GM21515 (cell line): ENCODE results near the gene ANKLE2.
"Not testable (repeated sequence)": the region's sequence is repeated elsewhere in the genome, so short reads cannot be mapped to it uniquely, and the experiment has no call there.

Source experiments
- ATAC-seq: cut with Tn5 transposase; IDR thresholded peaks from one replicate; pipeline ENCODE4 v1.9.1; 2021; ENCODE audit not compliant: unreplicated experiment

The ANKLE2 gene

DNA sequence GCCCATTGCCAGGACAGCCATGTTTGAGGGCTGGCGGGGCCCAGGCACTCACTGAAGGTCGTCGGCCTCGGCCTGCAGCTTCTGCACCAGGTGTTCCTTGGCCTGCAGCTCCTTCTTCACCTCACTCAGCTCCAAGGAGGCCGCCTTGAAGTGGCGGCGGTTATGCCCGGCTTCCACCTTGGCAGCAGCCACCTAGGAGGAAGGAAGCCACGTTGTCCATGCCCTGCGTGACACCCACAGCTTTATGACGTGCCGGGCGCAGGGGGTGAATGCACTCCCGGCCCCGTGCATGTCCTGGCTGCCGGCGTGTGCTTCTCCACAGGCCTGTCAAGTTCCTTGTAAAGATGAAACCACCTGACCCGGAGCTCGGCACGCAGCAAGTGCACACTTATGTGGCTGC, 16.0 kb upstream of the ANKLE2 start:
- no peak for ATAC-seq

DNA sequence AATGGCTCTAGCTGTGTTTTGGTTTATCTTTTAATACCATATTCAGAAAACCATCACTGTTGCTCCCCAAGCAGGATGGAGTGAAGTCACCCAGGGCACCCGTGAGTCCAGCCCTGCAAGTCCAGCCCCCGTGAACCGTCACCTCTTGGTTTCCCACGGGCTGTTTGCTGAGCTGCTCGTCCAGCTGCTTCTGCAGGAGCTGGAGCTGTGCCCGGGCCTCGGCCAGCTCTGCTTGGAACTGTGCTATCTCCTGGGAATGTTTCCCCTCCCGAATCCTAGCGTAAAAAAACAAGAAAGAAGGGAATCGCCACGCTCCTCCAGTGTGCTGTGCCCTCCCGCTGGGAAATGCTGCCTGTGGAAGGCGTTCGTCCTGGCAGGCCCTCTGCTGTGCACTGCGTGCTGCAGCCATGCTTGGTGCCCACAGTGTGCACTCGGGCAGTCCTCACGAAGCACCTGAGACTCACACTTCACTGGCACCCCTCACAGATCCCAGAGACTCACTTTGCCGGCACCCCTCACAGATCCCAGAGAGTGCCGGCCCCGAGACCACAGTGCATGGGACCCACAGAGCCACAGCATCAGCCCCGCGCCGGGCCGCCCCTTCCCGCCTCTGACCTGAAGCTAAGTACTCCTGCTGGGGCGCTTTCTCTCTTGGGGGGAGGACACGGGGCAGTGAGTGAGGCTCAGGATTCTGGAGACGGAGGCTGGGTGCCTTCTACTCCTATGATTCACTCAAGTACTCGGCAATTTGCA, 15.4 kb upstream of the ANKLE2 start:
- no peak for ATAC-seq

DNA sequence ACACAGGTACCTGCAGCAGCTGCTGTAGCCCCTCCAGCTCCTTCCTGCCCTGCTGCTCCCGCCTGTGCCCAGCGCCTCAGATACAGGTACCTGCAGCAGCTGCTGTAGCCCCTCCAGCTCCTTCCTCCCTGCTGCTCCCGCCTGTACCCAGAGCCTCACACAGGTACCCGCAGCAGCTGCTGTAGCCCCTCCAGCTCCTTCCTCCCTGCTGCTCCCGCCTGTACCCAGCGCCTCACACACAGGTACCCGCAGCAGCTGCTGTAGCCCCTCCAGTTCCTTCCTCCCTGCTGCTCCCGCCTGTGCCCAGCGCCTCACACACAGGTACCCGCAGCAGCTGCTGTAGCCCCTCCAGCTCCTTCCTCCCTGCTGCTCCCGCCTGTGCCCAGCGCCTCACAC, 14.6 kb upstream of the ANKLE2 start:
- ATAC-seq, result not testable (repeated sequence)

DNA sequence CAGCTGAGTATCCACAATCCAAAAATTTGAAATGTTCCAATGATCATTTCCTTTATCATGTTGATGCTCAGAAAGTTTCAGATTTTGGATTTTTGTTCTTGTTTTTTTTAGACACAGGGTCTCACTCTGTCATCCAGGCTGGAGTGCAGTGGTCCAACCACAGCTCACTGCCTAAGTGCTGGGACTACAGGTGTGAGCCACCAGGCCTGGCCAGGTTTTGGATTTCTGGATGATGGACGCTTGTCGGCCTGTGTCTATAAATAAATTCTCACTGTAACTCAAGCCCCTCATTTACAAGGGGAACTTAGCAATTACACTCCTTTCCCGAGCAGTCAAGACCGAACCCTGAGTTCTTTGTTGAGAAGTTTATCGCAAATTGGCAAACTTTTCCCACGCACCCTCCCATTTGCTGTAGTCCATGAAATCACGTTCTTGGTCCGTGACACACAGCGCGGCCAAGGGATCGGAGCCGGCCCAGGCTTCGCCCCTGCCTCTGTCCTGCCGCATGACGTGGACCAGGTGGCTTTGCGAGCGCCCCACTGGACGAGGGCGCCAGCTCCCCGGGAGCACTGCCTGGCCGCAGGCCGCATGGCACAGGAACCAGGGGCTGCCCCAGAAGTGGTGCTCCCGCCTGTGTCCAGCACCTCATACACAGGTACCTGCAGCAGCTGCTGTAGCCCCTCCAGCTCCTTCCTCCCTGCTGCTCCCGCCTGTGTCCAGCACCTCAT, 14.0 kb upstream of the ANKLE2 start:
- no peak for ATAC-seq

DNA sequence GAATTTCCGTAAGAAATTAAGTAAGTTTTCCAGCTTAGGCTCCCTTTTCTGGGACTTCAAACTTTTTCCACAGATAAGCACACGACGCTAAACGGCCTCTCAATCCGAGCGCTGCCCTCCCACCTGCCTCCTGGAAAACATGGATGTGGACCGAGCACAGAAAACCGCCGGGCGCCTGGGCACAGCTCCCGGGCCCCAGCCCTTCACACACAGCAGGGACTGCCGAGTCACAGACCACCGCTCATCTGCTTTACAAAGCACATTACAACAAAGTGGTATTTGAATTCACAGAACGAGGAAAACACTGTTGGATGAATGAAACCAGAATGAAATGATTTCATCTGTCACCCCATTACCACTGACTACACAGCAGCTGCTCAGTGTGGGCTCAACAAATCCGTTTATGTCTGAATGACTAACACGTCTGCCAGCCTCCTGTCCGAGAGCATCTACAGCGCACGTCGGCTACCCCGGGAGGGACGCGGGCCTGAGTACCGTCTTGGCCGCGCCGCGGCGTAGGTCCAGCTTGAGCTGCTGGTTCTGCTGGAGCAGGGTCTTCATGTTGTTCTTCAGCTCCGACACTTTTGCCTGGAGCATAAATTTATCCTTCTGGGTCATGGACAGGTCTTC, 13.1 kb upstream of the ANKLE2 start:
- no peak for ATAC-seq

DNA sequence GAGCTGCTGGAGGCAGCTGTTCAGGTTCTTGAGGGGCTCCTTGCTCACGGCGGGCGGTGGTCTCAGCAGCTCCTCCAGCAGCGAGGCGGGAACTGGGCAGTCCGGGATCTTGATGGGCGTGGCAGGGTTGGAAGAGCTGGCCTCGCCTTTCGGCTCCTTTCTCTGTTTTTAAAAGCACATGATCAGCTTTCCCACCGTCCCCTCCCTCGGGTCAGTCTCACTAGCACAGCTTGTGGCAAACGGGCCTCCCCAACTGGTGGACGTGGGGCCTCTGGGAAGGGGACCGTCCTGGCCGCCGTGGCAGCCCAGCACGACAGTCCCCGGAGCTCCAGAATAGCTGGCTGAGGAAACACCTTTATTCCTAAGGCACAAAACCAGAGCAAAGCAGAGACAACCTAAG, 12.5 kb upstream of the ANKLE2 start:
- no peak for ATAC-seq

DNA sequence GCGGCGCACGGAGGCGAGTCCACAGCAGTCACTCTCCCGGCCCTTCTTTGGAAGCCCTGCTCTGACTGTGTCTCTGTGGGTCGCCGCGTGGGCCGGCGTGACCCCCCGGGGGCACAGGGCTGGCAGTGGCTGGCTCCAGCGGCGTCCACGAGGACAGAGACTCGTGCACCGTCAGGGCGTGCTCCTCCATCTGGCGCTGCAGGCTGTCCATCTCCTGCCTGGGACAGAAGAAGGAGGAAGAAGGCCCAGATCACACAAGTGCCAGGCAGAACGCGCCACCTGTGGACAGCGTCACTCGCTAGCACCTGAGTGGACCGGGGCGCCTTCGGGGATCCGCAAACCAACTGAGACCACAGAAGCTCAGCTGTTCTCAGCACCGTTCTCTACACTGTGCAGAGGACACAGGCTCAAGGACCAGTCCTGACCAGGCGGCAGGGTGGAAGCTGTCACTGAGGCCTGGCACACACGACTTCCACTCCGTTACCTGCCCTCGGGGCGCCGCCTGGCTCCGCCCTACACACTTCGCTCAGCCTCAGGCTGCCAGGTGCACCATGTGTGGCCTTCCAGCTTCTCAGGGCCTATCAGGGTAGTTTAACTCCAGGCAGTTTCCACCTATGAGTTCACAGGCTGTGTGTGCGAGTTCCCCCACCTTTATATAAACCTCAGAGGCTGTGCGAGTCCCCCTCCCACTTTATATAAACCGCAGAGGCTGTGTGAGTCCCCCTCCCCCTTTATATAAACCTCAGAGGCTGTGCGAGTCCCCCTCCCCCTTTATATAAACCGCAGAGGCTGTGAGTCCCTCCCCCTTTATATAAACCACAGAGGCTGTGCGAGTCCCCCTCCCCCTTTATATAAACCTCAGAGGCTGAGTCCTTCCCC, 11.7 kb upstream of the ANKLE2 start:
- ATAC-seq, result no peak

DNA sequence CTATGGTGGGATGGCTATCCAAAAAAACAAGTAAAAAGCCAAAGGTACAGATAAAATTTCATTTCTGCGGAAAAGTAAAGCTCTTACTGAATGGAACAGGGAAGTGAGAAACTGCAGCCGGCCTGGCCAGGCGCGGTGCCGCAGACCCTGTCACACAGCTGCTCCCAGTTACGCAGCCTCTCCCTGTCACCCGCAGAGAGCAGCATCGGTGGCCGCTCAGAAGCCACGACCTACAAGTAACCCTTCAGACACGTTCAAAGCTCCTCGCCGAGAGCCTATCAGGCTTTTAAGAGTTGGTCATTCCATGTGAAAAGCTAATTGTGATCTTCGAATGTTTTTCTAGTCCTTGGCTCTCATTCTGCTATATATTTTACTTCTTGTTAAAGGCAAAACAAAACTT, 11.0 kb upstream of the ANKLE2 start:
- no peak for ATAC-seq

DNA sequence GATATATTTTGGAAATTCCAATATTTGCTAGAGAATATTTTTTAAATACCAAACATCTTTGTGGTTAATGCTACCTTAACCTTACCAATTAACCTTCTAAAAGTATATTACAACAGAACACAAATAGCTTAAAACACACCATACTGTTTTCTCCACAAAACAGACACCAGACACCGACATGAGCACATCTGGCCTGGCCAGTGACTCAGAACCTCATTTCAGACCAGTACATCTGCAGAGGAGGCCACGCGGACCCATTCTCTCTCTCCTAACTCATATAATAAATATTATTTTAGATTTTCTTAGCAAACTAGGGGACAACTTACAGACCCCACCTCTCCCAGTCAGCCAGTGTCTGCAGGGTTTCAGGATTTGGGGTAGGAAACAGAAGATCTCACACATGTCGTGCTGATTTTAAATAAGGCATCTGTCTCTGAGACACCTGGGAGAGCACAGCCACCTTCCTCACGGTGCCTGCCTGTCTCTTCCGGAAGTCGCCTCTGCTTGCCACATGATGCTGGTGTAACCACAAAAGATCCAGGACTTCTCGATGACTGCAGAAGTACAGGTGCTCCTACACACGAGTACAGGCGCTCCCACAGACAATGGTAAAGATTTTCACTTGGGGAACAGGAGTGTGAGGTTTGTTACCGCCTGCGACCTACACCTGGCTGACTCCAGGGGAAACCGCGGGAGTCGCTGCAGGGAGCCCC, 9.7 kb upstream of the ANKLE2 start:
- peak; percentile 45 for ATAC-seq

DNA sequence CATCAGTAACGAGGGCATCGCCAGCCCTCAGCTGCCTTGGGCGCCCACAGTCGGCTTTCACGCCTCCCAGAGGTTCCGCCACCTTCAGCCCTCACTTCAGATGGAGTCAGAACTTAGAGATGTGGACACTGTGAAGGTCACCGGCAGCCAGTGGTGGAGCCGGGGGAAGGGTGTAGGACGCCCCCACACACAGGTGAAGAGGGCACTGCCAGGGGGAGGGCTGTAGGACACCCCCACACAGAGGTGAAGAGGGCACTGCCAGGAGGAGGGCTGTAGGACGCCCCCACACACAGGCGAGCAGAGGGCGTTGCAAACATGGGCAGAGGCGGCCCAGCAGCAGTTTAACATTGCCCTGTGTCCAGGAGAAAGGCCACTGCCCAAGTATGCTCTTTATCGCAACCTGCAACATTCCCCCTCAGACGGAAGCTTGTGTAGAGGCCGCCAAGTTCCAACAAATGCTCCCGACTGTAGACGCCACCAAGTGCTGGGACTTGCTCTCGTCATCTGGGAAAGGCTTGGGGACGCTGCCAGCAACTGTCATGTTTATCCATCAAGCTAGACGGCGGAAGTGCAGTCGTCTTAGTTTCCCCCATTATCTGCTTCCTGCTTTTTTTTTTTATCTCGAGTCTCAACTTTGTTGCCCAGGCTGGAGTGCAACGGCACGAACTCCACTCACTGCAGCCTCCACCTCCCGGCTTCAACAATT, 4.9 kb upstream of the ANKLE2 start:
- ATAC-seq, result no peak

DNA sequence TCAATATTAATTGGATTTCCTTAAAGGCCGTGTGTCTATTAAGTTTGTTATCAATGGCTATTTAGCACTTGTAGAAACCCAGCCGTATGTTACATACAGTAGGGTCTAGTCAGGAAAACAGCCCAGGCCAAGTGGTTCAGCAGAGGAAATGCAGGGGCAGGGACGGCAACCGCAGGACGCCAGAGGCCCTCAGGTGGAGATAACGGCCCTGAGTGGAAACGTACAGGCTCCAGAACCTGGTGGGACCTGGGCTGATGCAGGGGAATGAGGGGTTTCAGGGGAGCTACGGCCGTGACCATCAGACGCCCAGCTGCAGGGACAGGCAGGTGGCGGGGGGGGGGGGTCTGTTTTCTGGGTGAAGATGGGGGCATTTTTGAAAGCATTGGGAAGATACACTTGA, 3.7 kb upstream of the ANKLE2 start:
- ATAC-seq, result no peak

DNA sequence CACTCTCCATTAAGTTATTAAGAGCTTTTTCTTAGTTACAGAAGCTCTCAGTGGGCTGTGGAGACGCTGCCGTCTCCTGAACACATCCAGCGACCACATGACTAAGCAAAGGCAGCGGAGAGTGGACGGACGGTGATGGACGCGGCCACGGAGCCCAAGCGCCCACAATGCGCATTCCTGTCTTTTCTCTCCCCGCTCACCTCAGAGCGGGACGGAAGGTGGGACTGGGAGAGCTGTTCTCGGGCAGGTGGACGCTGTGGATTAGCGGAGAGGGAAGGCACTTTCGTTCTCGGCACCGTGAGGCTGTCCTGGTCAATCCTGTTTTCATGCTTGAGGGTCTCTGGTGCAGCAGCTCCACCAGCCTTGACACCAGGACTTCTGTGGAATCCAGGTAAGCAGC, 2.6 kb upstream of the ANKLE2 start:
- no peak for ATAC-seq

DNA sequence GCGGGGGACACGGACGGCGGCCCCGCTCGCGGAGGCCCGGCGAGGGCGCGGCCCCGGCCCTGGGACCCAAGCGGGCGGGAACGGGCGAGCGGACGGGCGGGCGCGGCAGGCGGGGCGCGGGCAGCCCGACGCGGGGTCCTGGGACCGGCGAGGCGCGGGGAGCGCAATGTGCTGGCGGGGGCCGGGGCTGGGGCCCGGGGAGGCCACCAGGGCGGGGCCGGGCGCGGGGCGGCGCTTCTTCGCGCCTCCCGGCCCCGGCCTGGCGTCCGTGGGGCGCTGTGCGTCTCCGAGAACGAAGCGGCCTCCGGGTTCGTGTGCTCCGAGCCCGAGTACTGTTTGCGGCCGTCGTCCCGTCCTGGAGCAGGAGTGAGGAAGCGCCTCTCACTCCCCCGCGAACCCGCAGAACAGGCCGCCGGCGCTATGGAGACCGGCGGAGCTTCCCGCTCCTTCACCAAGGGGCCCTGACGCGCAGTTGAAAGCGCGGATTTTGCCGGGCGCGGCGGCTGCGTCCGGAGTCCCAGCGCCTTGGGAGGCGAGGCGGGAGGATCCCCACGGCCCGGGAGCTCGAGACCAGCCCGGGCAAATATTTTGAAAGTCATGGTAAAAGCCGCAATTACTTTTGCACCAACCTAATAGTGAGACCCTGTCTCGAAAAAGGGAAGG, 420 bp upstream of the ANKLE2 start:
- peak; percentile 75 for ATAC-seq

DNA sequence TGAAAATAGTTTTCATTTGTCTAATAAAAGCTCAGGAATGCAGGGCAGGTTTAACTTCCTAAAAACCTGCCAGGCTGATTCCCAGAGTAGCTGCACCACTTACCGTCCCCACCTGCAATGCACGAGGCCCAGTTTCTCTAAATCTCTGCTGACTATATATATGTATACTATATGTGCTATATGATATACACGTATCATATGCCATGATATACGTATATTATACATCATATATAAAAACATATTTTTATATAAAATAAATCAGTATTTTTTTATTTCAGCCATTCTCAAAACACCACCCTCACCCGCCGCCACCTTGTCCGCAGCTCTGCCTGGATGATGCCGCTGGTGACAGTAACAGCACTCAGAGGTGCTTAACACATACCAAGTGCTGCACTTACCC, 2.3 kb downstream of the ANKLE2 start:
- no peak for ATAC-seq

DNA sequence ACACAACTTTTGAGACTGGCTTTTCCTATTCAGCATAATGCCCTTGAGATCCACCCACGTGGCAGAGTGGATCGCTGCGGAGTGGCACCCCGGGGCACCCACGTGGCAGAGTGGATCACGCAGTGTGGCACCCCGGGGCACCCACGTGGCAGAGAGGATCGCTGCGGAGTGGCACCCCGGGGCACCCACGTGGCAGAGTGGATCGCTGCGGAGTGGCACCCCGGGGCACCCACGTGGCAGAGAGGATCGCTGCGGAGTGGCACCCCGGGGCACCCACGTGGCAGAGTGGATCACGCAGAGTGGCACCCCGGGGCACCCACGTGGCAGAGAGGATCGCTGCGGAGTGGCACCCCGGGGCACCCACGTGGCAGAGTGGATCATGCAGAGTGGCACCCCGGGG, 2.8 kb downstream of the ANKLE2 start:
- not testable (repeated sequence) for ATAC-seq

DNA sequence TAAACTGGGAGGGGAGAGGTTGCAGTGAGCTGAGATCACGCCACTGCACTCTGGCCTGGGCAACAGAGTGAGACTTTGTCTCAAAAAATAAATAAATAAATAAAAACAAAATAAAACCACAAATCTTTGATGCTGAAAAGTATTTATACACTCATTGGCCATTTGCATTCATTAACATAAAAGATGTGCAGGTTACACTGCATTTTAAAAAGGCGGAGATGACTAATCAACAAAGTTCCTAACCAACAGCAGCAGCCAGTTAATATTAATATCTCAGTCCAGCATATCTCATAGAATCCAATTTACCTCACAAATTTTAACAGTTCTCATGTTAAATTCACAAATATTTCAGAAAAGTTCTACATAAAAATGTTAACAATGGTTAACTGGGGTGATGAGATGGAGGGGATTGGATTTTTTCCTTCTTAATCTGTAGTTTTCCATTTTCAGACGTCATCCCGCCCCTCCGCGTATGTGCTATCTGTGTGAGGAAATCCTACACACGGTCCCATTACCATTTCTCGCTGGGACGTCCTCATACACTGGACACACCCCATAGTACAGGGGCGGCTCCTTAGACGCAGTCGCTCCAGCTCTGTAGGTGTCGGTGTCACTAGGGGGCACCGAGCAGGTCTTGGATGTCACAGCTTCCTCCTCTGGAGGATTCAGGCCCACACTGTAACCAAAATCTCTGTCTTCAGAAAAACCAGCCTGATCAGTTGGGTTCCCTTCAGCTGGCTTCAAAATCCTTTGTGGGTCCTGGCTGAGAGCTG, 7.3 kb downstream of the ANKLE2 start:
- no peak for ATAC-seq

DNA sequence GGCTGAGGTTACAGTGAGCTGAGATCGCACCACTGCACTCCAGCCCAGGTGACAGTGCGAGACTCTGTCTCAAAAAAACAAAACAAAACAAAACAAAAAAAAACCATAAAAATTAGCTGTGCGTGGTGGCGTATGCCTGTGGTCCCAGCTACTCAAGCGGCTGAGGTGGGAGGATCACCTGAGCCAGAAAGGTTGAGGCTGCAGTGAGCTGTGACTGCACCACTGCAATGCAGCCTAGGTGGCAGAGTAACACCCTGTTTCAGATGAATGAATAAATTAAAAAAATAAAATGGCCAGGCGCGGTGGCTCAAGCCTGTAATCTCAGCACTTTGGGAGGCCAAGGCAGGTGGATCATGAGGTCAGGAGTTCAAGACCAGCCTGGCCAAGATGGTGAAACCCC, 8.0 kb downstream of the ANKLE2 start:
- ATAC-seq, result not testable (repeated sequence)

DNA sequence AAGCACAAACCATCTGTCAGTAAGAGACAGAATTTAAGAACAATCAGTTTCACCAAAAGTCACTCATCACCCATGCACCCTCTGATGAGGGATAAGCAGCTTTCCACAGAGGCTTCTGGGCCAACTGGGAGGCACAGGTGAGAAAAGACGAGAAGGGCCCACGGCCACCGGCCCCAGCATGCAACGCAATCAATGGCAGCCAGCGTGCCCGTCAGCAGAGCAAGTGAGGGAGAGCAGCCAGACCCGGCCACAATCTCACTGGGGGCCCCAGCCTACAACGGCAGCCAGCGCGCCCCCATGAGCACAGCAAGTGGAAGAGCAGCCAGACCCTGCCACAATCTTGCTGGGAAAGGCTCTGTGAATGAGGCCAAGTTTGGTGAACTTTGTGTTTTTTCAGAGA, 13.3 kb downstream of the ANKLE2 start:
- ATAC-seq, result no peak

DNA sequence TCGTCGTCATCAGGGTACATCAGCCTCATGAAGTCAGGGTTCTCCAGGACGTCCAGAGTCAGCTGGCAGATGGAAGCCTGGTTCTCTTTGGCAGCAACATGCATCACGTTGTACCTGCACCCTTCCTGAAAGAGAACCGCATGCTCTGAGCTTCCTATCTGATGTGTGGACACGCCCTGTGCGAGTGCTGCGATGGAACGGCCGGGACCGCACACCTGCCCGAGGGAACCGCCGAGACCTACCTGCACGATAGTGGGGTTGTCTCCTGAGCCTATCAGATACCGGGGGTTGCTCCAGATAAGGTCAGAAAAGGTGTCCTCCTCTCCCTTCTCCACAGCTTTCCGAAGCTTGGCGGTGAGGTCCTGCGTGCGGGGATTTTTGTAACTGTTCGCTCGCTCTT, 13.7 kb downstream of the ANKLE2 start:
- no peak for ATAC-seq
